Central memory CD8-positive, alpha-beta T cell (primary cell): ENCODE results near the gene TBC1D2B.
"Not testable (repeated sequence)": the region's sequence is repeated elsewhere in the genome, so short reads cannot be mapped to it uniquely, and the experiment has no call there.

Experiments used
- ATAC-seq: fragments of 150-1000 bp; cut with Tn5 transposase; replicated peaks from 2 replicates; pipeline ENCODE4 v1.10.0; 2022; ENCODE audit warnings: mild to moderate bottlenecking, moderate FRiP score, moderate number of reproducible peaks; ENCODE audit not compliant: poor library complexity, severe bottlenecking; ENCODE audit errors: extremely low read depth
- DNase-seq, 2 donors: peaks; one replicate each; pipeline ENCODE4 v3.0.0; 2021; ENCODE audit warnings: low spot score in 2 of 2
- H3K27ac Mint-ChIP-seq: one replicate; pipeline ENCODE4 v1.8.0; 2022; ENCODE audit warnings: low read depth, mild to moderate bottlenecking, moderate library complexity, mixed read lengths
- H3K27me3 Mint-ChIP-seq: one replicate; pipeline ENCODE4 v1.8.0; 2022; ENCODE audit warnings: mixed read lengths
- H3K36me3 Mint-ChIP-seq: one replicate; pipeline ENCODE4 v1.8.0; 2022; ENCODE audit warnings: mild to moderate bottlenecking, moderate library complexity, mixed read lengths; ENCODE audit not compliant: insufficient read depth
- H3K4me1 Mint-ChIP-seq: one replicate; pipeline ENCODE4 v1.8.0; 2022; ENCODE audit warnings: mixed read lengths
- H3K4me3 Mint-ChIP-seq: one replicate; pipeline ENCODE4 v1.8.0; 2022; ENCODE audit warnings: mild to moderate bottlenecking, moderate library complexity, mixed read lengths
- H3K9me3 Mint-ChIP-seq: one replicate; pipeline ENCODE4 v1.8.0; 2022; ENCODE audit warnings: mixed read lengths

The TBC1D2B gene

DNA sequence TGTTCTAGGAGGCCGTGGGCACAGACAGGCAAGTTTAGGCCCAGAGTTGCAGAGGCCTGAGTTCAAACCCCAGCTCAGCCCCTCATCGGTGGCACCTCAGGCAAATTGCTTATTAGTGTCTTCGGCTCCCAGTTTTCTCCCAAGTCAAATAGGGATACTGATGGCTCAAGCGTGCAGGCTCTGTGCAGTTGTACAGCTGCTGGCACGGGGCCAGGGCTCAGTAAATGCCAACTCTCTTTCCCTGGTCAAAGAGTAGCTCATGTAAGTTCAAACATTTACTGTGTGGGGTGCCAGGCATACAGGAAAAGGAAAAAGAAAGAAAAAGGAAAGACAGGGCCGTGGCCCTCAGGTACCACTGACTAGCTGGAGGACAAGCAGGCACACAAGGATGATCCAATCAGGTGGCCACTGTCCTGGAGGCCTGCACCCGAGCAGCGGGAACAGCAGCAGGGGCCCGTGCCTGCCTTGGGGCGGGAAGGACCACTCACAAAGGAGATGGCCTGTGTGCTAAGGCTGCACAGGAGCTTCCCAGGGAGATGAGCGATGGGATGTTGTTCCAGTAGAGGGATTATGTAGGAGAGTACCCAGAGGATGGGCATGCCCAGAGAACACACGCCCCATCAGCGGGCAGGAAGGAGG, 70.8 kb downstream of the TBC1D2B start:
- peak overlapping the region; percentile 87 for H3K27ac Mint-ChIP-seq
- H3K4me3 Mint-ChIP-seq, result no peak overlapping the region
- no peaks in the 10 kb centered on the region for H3K27me3 Mint-ChIP-seq
- H3K36me3 Mint-ChIP-seq, result peaks cover 56% of the 10 kb centered on the region
- ATAC-seq, result no peak
- no peaks in the 10 kb centered on the region for H3K9me3 Mint-ChIP-seq
- peaks cover 22% of the 10 kb centered on the region for H3K4me1 Mint-ChIP-seq
- DNase-seq, result no peak

DNA sequence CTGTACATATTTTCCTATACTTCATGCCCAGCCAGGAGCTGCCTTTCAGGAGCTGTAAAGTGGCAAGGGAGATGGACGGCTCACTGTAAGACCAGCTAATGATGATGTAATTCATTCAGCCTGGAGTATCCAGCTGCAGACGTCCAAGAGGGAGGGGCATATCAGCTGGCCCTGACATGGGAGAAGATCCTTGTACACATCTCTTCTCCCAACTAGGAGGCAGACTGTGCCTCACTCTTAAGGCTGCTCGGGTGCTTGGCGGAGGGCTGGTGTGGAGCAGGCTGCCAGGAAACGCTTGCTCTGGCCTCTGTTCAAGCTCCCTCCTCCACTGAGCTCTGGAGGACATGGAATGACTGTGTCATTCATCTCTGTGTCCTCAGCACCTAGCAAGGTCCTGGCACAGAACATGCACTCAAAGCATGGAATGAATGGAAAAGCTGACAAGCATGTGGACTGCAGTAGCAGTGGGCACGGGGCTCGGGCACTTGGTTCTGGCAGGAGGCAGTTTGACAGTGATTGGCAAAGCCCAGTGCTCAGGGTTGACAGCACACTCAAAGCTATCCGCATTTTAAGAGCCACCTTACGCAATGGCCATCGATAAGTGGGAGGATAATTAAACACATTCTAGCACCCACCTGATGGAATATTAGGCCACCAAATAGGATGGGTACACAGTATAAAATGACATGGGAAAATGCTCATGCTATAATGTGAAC, 72.4 kb downstream of the TBC1D2B start:
- DNase-seq, result no peak
- peaks cover 29% of the 10 kb centered on the region for H3K4me1 Mint-ChIP-seq
- H3K36me3 Mint-ChIP-seq, result peaks cover 55% of the 10 kb centered on the region
- no peak for ATAC-seq
- no peak overlapping the region for H3K27ac Mint-ChIP-seq
- no peaks in the 10 kb centered on the region for H3K9me3 Mint-ChIP-seq
- H3K4me3 Mint-ChIP-seq, result no peak overlapping the region
- H3K27me3 Mint-ChIP-seq, result no peaks in the 10 kb centered on the region

DNA sequence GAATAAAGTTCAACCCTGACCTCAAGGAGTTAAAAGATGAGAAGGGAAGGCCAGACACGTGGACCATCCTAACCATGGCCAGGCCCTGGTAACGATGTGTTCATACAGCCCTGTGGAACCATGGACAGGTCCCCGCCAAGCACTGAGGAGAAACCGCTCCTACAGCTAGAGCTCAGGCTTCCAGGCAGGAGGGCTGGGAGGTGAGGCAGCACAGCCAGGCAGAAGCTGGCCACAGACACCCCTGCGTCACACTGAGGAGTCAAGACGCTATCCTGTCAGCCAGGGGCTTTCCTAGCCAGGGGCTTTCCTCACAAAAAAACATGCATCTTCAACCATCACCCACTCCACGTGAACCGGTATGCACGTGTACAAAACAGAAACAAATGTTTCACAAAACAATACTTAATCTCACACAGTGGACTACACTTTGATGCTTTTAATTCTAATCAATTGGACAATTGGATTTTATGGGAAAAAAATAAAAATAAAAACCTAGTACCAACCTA, 73.2 kb downstream of the TBC1D2B start:
- DNase-seq (no peak), ATAC-seq (no peak)
- no peak overlapping the region for H3K27ac Mint-ChIP-seq
- H3K36me3 Mint-ChIP-seq, result peaks cover 52% of the 10 kb centered on the region
- H3K4me1 Mint-ChIP-seq, result peaks cover 29% of the 10 kb centered on the region
- H3K9me3 Mint-ChIP-seq, result no peaks in the 10 kb centered on the region
- no peak overlapping the region for H3K4me3 Mint-ChIP-seq
- H3K27me3 Mint-ChIP-seq, result no peaks in the 10 kb centered on the region

DNA sequence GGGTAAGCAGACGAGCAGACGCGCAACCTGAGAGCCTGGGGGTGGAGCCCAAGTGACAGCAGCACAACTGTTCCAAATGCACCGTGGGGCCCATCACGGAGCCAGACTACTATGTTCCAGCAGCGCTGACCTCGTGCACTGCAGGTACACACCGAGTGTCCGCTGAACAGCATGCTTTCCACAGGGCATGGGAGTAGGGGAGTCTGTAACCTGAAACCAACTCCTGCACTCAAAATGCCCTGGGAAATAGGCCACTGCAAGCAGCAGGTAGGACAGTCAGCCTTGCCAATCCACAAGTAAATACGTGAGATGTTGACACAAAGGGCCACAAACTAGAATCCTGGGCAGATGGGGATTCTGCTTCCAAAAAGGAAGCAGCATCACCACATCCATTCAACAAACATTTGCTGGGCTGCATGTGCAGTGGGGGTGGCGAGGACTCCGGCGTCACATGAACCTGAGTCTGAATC, 73.9 kb downstream of the TBC1D2B start:
- Mint-ChIP-seq H3K36me3 (peaks cover 47% of the 10 kb centered on the region), H3K27ac (no peak overlapping the region), H3K9me3 (no peaks in the 10 kb centered on the region), H3K4me3 (no peak overlapping the region), H3K4me1 (peaks cover 29% of the 10 kb centered on the region), H3K27me3 (no peaks in the 10 kb centered on the region)
- DNase-seq, result no peak
- ATAC-seq, result no peak

DNA sequence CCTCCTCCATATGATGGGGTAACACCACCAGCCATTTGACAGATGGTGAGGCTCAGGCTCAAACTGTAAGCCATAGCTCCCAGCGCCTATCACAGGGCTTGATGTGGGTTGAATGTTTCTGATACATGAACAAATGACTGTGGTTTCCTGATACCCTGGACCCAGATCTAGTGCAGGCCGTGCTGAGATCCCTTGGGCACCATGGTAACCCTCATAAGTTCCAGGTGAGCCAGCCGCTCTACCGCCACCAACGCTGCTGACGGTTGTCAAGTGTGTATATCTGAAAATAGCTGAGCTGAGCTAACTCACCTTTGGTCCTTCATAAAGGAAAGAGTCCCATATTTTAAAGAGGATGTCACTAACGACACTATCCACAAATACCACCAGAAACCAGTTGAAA, 74.5 kb downstream of the TBC1D2B start:
- DNase-seq, result no peak
- Mint-ChIP-seq H3K4me3 (no peak overlapping the region), H3K27ac (no peak overlapping the region), H3K27me3 (no peaks in the 10 kb centered on the region), H3K4me1 (peaks cover 29% of the 10 kb centered on the region), H3K9me3 (no peaks in the 10 kb centered on the region), H3K36me3 (peaks cover 44% of the 10 kb centered on the region)
- no peak for ATAC-seq

DNA sequence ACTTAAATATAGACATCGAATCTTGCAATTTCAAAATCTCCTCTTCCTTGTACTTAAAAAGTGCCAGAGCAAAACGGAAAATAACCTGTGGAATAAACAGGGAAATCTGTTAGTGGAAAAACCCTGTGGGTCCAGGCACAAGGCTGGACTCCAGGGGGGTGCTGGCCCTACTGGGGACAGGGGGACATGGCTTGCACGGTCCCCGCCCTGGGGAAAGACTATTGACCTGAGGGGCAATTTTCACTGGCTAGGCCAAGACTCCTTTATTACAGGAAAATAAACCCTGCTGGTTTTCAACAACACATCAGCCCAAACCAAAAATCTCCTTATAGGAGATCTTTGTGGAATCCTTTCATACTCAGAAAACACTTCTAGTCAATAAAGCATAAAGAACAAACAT, 75.9 kb downstream of the TBC1D2B start:
- ATAC-seq (no peak), DNase-seq (no peak)
- Mint-ChIP-seq H3K36me3 (peaks cover 41% of the 10 kb centered on the region), H3K27ac (peak overlapping the region; percentile 47), H3K4me3 (no peak overlapping the region), H3K9me3 (no peaks in the 10 kb centered on the region), H3K4me1 (peaks cover 17% of the 10 kb centered on the region), H3K27me3 (no peaks in the 10 kb centered on the region)

DNA sequence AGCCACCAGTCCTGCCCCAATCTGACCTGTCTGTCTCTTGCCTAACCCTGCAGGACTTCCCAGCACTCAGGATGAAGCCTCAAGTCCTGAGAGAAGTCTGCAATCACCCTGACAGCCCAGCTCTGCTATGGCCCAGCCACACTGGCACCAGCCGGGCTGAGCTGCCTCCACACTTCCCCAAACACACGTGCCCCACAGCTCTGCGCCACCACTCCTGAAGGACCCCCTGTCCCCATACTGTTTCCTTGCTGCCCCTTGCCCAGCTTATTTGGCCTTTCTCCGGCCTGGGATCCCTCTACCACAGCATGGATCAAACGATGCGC, 76.6 kb downstream of the TBC1D2B start:
- ATAC-seq, result no peak
- Mint-ChIP-seq H3K27ac (peak overlapping the region; percentile 47), H3K9me3 (no peaks in the 10 kb centered on the region), H3K27me3 (no peaks in the 10 kb centered on the region), H3K4me1 (peaks cover 14% of the 10 kb centered on the region), H3K4me3 (no peak overlapping the region), H3K36me3 (peaks cover 38% of the 10 kb centered on the region)
- DNase-seq, result no peak

DNA sequence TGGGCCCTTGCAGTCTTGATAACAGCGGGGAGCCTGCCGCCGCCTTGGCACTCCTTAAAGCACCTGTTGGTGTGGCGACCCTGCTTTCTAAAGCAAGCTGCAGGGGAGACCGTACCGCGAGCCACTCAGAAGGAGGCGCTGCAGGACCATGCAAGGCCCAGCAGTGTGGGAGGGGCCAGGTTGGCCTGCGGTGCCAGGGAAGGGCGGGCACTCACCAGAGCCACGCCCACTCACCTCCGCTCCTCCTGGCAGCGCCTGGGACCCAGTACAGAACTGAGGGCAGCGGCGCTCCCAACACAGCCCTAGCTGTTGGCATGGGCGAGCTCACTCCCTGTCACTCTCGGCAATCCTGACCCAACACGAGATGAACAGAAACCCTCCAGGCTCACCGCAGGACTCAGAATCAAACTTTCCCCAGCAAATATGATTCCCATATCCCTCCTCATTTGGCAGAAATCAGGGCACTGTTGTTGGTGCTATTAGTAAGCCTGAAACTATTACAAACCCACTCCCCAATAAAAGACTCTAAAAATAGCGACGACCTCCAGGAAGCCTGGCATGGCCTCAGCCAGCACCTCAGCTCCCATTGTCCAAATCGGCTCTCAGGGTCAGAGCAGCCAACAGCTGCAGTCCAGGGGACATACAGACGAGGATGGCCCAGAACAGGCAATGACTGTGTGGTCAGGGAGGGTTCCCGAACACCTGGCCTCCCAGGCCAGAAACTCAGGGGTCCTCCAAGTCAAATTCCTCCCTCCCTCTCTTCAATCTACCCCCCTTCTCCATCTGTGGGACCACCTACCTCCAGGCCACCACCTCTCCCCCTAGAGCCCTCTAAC, 77.2 kb downstream of the TBC1D2B start:
- DNase-seq (peak; percentile 62 to 75), ATAC-seq (peak; percentile 96)
- H3K4me1 Mint-ChIP-seq, result peaks cover 14% of the 10 kb centered on the region
- no peaks in the 10 kb centered on the region for H3K27me3 Mint-ChIP-seq
- peak overlapping the region; percentile 47 for H3K27ac Mint-ChIP-seq
- H3K9me3 Mint-ChIP-seq, result no peaks in the 10 kb centered on the region
- no peak overlapping the region for H3K4me3 Mint-ChIP-seq
- peaks cover 36% of the 10 kb centered on the region for H3K36me3 Mint-ChIP-seq

DNA sequence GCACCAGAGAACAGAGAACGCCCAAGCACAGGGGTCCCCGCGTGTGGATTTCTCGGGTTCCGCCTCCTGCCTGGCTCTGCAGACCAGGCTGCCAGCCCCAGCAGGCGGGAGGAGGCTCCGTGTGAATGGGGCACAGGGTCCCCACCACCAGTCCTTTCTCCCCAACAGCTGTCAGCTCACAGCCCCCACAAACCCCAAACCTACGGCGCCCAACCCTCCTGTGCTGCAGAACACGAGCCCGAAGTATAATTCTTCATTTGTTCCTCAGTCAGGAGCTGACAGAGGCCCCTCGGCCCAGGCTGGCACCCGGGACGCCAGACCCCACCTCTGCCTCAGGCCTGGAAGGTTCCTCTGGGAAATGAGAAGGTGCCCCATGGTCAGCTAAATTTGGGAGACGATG, 78.0 kb downstream of the TBC1D2B start:
- Mint-ChIP-seq H3K27me3 (no peaks in the 10 kb centered on the region), H3K27ac (no peak overlapping the region), H3K9me3 (no peaks in the 10 kb centered on the region), H3K4me1 (peaks cover 14% of the 10 kb centered on the region), H3K4me3 (no peak overlapping the region), H3K36me3 (peaks cover 37% of the 10 kb centered on the region)
- DNase-seq (no peak), ATAC-seq (no peak)

DNA sequence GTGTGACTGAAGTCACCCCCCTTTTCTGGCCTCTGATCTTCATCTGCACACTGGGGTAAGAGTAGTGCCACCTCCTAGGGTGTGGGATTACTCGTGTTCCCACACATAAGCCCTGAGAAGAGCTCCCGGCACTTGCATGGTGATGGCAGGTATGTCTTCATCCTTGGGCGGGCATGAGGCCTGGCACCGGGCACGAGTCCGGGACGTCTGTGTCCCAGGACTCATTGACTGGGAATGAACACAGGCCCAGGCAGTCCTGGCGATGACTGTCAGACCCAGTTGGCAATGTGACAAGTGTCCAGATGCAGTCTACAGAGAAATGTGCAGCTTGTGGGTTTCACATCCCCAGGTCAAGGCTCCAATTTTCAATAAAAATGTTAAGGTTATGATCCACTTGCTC, 78.9 kb downstream of the TBC1D2B start:
- DNase-seq (no peak), ATAC-seq (no peak)
- H3K36me3 Mint-ChIP-seq, result peaks cover 35% of the 10 kb centered on the region
- no peaks in the 10 kb centered on the region for H3K27me3 Mint-ChIP-seq
- H3K9me3 Mint-ChIP-seq, result no peaks in the 10 kb centered on the region
- H3K4me1 Mint-ChIP-seq, result peaks cover 14% of the 10 kb centered on the region
- no peak overlapping the region for H3K4me3 Mint-ChIP-seq
- no peak overlapping the region for H3K27ac Mint-ChIP-seq

DNA sequence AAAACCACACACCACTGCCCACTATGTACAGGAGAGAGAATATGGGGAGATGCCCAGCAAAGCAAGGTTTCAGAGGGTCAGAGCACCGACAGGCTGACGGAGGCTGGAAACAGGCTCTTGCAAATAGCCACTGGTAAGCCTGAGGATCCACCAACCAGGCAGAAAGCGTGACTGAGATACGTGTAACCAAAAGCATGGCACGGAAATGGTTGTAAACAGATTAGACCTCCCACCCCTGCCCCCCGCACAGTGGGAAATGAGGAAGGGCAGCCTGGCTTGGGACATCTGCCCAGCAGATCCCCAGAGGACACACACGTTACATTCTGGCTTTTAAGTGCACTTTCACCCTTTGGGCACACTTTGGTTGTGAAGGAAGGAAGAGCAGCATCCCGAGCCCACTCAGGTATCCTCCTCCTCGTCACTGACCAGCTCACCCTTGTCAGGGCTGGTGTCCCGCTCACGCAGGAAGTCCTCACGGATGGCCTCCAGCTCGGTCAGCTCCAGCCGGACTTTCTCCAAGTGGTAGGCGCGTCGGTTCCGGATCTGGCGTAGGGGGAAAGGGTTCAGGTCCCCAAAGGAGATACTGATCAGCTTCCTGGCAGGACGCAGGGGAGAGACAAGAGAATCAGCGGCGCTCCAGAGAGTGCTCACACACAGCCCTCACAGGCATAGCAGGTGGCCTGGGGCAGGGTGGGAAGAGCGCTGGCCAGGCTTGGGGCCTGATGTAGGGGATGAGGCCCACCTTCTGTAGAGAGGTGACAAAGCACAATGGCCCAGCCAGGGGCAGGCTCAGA, 79.6 kb downstream of the TBC1D2B start:
- not testable (repeated sequence) for H3K27me3 Mint-ChIP-seq
- H3K36me3 Mint-ChIP-seq, result peaks cover 38% of the 10 kb centered on the region

DNA sequence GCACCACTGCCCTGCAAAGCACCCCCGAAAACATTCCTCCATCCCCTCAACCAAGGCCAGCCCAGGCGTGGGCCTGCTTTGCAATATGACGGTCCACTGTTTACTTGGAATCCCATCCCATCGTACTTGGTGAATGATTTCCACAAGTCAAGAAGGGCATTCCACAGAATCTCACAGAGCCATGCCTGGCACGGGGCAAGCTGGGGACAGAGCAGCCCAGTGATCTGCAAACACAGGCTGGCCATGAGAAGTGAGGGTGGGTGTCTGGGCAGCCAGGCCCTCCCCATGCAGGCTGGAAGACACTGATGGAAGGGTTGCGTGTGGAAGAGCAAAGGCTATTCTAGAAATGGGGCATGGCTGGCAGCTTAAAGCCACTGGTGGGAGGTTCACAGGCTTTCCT, 80.3 kb downstream of the TBC1D2B start:
- not testable (repeated sequence) for H3K27me3 Mint-ChIP-seq, ATAC-seq, DNase-seq, H3K9me3 Mint-ChIP-seq, H3K27ac Mint-ChIP-seq, H3K4me3 Mint-ChIP-seq
- Mint-ChIP-seq H3K4me1 (peaks cover 14% of the 10 kb centered on the region), H3K36me3 (peaks cover 36% of the 10 kb centered on the region)

More for the DNA sequence above, 79.6 kb downstream of the TBC1D2B start:
- ATAC-seq, H3K27ac Mint-ChIP-seq, H3K9me3 Mint-ChIP-seq, DNase-seq, H3K4me3 Mint-ChIP-seq: not testable (repeated sequence)
- H3K4me1 Mint-ChIP-seq, result peaks cover 14% of the 10 kb centered on the region
